IPS-18c (cell line): ENCODE measurements around the gene TUB.

Source experiments
- H3K4me3 ChIP-seq: 2 replicates; pipeline ENCODE4 v1.7.0; 2013; ENCODE audit warnings: low read depth, mild to moderate bottlenecking, low read length, moderate library complexity; ENCODE audit not compliant: insufficient read depth
- H3K9me3 ChIP-seq: one replicate; pipeline ENCODE4 v1.6.1; 2013; ENCODE audit warnings: mild to moderate bottlenecking, low read length, moderate library complexity; ENCODE audit not compliant: control insufficient read depth, insufficient read depth

The TUB gene

DNA sequence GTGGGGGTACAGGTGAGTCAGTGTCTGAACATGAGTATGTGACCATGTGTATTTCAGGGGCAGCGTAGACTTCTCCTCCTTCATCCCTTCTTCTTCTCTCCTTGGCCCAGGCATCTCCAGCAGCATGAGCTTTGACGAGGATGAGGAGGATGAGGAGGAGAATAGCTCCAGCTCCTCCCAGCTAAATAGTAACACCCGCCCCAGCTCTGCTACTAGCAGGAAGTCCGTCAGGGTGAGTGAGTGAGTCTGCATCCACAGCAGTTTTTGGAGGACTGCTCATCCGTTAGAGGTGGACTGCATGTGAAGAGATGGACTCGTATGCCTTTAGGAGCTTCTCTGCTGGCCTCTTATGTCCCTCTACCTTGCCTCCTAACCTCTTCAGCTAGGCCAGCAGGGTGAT is 15.6 kb downstream of the TUB start:
- H3K9me3 ChIP-seq, result no peaks in the 10 kb centered on the region
- H3K4me3 ChIP-seq, result no peak overlapping the region

DNA sequence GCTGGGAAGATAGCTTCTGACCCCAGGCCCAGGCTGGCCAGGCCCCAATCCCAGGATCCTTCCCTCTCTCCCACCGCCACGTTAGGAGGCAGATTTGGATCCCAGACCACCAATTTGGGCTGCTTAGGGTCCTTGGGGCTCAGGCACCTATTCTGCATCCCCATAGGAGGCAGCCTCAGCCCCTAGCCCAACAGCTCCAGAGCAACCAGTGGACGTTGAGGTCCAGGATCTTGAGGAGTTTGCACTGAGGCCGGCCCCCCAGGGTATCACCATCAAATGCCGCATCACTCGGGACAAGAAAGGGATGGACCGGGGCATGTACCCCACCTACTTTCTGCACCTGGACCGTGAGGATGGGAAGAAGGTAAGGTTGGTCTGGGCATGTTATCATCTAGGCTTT is 16.1 kb downstream of the TUB start:
- Histone ChIP-seq H3K4me3 (no peak overlapping the region), H3K9me3 (no peaks in the 10 kb centered on the region)

GRCh38 chr11:8097468-8097867 is 16.5 kb downstream of the TUB start:
- no peaks in the 10 kb centered on the region for H3K9me3 ChIP-seq

DNA sequence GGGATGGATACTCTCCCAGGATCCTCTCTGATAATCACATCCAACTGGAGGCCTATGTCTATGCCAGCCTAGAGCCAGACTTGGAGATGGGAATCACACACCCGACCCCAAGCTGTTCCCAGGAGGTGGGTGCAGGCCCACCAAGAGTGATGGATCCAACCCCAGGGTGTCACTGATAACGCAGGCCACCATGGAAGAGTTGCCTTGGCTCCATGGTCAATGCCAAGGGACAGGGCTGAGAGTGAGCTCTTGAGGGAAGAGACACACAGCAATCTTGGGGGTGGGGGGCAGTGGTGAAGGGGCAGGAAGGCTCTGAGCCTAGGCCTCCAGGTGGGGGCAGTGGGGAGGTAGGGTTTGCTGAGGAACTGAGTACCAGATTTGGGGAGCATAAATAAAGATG is 16.9 kb downstream of the TUB start:
- no peak overlapping the region for H3K4me3 ChIP-seq
- no peaks in the 10 kb centered on the region for H3K9me3 ChIP-seq

More at GRCh38 chr11:8097468-8097867, 16.5 kb downstream of the TUB start:
- no peak overlapping the region for H3K4me3 ChIP-seq

DNA sequence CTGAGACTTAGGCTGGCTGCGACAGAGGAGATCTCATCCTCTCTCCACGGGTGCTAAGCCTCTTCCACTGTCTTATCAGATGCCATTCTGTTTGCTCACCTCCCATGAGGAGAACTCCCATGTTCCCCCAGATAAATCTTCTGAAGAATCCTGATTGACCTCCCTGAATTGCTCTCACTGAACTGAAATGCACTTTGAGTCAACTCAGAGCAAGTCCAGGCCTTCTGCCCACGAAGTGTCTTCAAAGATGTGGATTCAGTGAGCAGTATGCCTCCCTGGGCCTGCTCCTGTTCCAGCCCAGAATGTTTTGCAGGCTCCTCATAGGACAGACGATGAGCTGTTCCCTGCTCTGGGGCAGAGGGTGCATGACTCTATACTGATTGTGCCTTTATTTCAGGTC is 17.4 kb downstream of the TUB start:
- H3K4me3 ChIP-seq, result no peak overlapping the region
- no peaks in the 10 kb centered on the region for H3K9me3 ChIP-seq

GRCh38 chr11:8098879-8099278 is 17.9 kb downstream of the TUB start:
- H3K9me3 ChIP-seq, result no peaks in the 10 kb centered on the region
- H3K4me3 ChIP-seq, result no peak overlapping the region

DNA sequence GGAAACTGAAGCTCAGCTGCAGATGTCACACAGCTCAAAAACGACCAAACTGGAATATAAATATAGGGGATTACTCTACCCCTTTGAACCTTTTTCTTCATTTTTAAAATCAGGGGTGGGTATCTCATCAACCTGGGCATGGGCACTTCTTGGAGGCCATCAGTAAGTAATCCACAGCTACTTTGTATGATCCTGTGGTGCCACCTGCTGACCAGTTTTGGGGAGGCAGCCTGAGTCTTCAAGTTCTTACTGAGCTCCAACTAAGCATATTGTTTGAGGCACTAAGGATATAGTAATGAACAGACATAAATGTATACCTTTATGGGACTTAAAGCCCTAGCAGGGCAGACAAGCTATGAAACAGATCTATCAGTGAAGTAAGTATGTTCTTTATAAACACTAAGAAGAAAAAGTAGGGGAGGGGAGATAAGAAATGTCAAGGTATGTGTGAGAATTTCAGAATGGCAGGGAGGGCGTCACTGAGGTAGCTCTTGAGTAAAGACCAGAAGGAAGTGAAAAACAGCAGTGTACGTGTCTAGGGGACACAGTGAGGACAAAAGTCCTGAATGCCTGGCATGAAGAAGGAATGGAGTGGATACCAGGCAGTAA is 18.4 kb downstream of the TUB start:
- H3K9me3 ChIP-seq, result no peaks in the 10 kb centered on the region
- H3K4me3 ChIP-seq, result no peak overlapping the region

DNA sequence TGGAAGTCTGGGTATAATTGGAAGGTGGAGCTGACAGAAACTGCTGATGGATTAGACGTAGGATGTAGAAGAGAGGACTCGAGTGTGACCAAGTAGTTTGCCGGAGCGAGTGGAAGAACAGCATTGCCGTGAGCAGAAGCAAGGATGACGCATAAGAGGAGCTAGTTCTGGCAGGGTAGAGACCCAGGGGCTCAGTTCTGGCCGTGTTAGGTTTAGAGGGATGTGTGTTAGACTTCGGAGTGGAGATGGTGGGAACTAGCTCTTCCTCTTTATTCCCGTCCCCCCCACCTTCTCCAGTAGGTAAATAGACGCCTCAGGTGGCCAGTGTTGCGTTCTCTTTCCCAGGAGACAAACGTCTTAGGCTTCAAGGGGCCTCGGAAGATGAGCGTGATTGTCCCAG is 19.1 kb downstream of the TUB start:
- Histone ChIP-seq H3K9me3 (no peaks in the 10 kb centered on the region), H3K4me3 (no peak overlapping the region)

- Histone ChIP-seq H3K4me3 (no peak overlapping the region), H3K9me3 (no peaks in the 10 kb centered on the region)
Observed at GRCh38 chr11:8100605-8101004, 19.6 kb downstream of the TUB start.

GRCh38 chr11:8101421-8101820 is 20.4 kb downstream of the TUB start:
- H3K4me3 ChIP-seq, result no peak overlapping the region
- no peaks in the 10 kb centered on the region for H3K9me3 ChIP-seq

DNA sequence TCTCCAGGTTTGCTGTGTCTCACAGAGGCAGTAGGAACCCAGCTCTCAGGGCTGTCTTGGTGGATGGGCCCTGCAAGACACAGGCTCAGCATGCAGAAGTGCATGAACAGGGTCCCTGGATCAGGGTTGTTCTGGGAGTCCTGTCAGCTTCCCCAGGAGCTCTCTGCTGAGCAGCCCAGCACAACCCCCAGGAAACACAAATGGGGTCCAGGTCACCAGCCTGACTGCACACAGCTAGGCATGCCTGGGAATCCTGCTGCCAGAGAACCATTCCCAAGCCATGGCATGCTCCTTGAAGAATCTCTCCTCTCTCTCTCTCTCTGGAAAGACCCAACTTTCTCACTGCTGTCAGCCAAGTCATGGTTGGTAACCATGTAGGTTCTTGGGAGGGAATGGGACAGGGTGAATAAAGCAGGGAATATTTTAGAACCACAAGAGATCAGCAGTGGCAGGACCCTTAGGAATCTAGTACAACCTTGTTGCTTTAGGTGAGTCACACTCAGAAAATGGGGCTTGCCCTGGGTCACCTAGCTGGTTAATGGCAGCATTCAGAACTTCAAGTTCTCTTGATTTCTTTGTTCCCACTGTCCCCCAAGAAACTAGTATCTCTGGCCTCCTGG is 21.4 kb downstream of the TUB start:
- no peak overlapping the region for H3K4me3 ChIP-seq
- no peaks in the 10 kb centered on the region for H3K9me3 ChIP-seq

- H3K9me3 ChIP-seq, result no peaks in the 10 kb centered on the region
Observed at GRCh38 chr11:8102965-8103364, 22.0 kb downstream of the TUB start.

GRCh38 chr11:8103909-8104308 is 22.9 kb downstream of the TUB start:
- no peak overlapping the region for H3K4me3 ChIP-seq
- H3K9me3 ChIP-seq, result no peaks in the 10 kb centered on the region

More at GRCh38 chr11:8102965-8103364, 22.0 kb downstream of the TUB start:
- H3K4me3 ChIP-seq, result no peak overlapping the region

- H3K9me3 ChIP-seq, result no peaks in the 10 kb centered on the region
- no peak overlapping the region for H3K4me3 ChIP-seq
Observed at GRCh38 chr11:8105133-8105532, 24.1 kb downstream of the TUB start.

DNA sequence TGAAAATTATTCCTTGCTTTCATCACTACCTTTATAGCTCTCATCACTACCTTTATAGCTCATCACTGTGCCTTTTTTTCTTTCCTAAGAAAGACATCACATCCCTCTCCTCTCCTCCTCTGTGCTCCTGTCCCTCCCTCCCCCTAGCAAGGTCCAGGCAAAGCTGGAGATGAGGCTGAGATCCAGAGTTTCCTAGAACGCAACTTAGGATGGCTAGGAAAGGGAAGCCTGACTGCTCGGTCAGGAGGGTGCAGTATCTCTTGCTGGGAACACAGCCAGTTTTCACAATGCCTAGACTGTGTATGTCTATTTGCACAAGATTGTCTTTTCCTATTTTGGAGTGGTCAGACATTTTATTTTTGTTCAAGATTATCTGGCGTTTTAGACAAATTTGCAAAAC is 24.7 kb downstream of the TUB start:
- no peaks in the 10 kb centered on the region for H3K9me3 ChIP-seq

DNA sequence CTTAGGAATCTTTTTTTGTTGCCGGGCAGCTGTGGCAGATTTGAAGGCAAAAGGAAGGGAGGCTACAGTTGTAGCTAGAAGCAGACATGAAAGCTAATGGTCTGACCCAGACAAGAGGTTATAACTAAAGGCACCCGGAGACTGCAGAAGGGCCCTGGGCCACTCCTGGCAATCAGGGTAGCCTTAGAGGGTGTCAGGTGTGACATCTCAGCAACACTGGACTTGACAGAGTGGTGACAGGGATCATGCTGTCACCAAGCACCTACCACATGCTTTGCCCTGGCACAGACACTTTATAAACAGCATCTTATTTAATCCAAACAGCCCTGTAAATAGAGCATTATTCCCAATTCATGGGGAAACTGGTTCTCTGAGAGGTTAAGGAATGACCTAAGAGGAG is 25.7 kb downstream of the TUB start:
- no peak overlapping the region for H3K4me3 ChIP-seq
- H3K9me3 ChIP-seq, result no peaks in the 10 kb centered on the region

More for the DNA sequence above, 24.7 kb downstream of the TUB start:
- H3K4me3 ChIP-seq, result no peak overlapping the region

GRCh38 chr11:8107642-8108041 is 26.6 kb downstream of the TUB start:
- no peak overlapping the region for H3K4me3 ChIP-seq
- no peaks in the 10 kb centered on the region for H3K9me3 ChIP-seq

- H3K9me3 ChIP-seq, result no peaks in the 10 kb centered on the region
- H3K4me3 ChIP-seq, result no peak overlapping the region
Observed at GRCh38 chr11:8108421-8108820, 27.4 kb downstream of the TUB start.

DNA sequence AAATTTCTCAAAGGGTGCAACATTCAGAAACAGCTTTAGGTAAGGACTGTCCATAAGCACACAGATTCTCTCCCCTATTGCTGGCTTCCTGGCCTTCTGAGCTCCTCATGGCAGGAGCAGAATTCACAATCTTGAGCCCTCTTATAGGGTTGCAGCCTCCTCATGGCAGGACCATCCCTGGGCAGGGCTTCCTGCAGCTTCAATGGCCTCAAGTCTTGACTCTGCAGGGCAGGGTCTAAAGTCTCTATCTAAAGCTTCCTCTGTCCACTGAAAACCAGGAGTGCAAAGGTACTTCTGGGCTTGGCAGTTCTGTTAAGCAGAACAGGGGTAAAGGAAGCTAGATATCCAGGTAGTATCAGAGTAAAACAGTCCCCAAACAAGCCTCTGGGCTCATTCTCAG is 28.7 kb downstream of the TUB start:
- Histone ChIP-seq H3K9me3 (no peaks in the 10 kb centered on the region), H3K4me3 (no peak overlapping the region)
